HepG2 (cell line): Measurements from ENCODE around the gene MSTN. TPM values are rescaled to one million over a fixed set of nuclear protein-coding genes. Genes with fewer than 3 reads are reported as not detected.
"Not testable (repeated sequence)": the region's sequence is repeated elsewhere in the genome, so short reads cannot be mapped to it uniquely, and the experiment has no call there.

Experiments
- ATAC-seq: fragments of 200-7000 bp; cut with Tn5 transposase; 3 replicates; pipeline ENCODE4 v1.9.1; 2020; ENCODE audit warnings: mild to moderate bottlenecking, moderate library complexity
- BruUV-seq: library from RNA; stranded (reverse); fragments of 400-500 nt; replicated peaks from 2 replicates; lab custom pipeline; 2021; lab: Mats Ljungman, UMichigan
- CTCF ChIA-PET: fragments of 300-600 bp; formaldehyde crosslinking; extraction: SDS; loops from one replicate; lab custom pipeline; 2021; ENCODE audit warnings: low total read pairs, inconsistent platforms, low intra/inter-chr PET ratio; lab: Yijun Ruan, JAX
- POLR2A ChIA-PET: fragments of 350-600 bp; sonication (Branson Sonifier 250); formaldehyde crosslinking; loops from one replicate; lab custom pipeline; 2020; ENCODE audit warnings: antibody characterized with exemption, inconsistent platforms; lab: Yijun Ruan, JAX
- DNase-seq: peaks from one replicate; pipeline ENCODE4 v3.0.0-alpha.2; 2015; ENCODE audit warnings: low spot score
- FAIRE-seq: peaks from 3 replicates; lab custom pipeline; 2011; peaks lifted over from hg19 to GRCh38; lab: Jason Lieb, UNC
- H2AFZ ChIP-seq: one replicate; pipeline ENCODE4 v1.6.1; 2011; ENCODE audit warnings: low read length, inconsistent platforms
- H3K27ac ChIP-seq: fragments of 300-600 bp; 3 replicates; pipeline ENCODE4 v1.8.0; 2011; ENCODE audit warnings: mixed run types, mild to moderate bottlenecking, mixed read lengths, low read length, inconsistent platforms; ENCODE audit not compliant: insufficient read depth; ENCODE audit errors: extremely low read length
- H3K27me3 ChIP-seq, 2 experiments: fragments of 200-600 bp in 1 of 2; 2 replicates in 1 of 2; 3 replicates in 1 of 2; pipeline versions ENCODE4 v1.6.0 to v1.8.0; 2011; ENCODE audit warnings: low read length in 2 of 2, mild to moderate bottlenecking in 2 of 2, moderate library complexity in 2 of 2, inconsistent platforms in 1 of 2; ENCODE audit not compliant: insufficient read depth in 2 of 2, control insufficient read depth in 1 of 2
- H3K36me3 ChIP-seq, 2 experiments: fragments of 200-600 bp in 1 of 2; replicated peaks in 1 of 2; 2 replicates in 1 of 2; 3 replicates in 1 of 2; pipeline versions ENCODE4 v1.5.1 to v1.8.0; 2011; ENCODE audit warnings: low read length in 2 of 2, inconsistent platforms in 1 of 2; ENCODE audit not compliant: insufficient read depth in 2 of 2, control insufficient read depth in 1 of 2
- H3K4me1 ChIP-seq: 2 replicates; pipeline ENCODE4 v1.5.1; 2012; ENCODE audit warnings: low read length, inconsistent platforms; ENCODE audit not compliant: insufficient read depth
- H3K4me2 ChIP-seq: 2 replicates; pipeline ENCODE4 v1.6.0; 2011; ENCODE audit warnings: low read depth, low read length, inconsistent platforms
- H3K4me3 ChIP-seq, 3 experiments: fragments of 200-600 bp in 1 of 3; sonication (generic), shearing (Covaris generic) in 1 of 3; replicated peaks in 1 of 3; 2 replicates each; pipeline ENCODE4 v1.5.1; 2011 to 2016; ENCODE audit warnings: low read length in 3 of 3, inconsistent platforms in 2 of 3, low read depth in 2 of 3, mild to moderate bottlenecking in 2 of 3, control low read depth in 1 of 3, mixed read lengths in 1 of 3; ENCODE audit not compliant: insufficient read depth in 1 of 3
- H3K79me2 ChIP-seq: one replicate; pipeline ENCODE4 v1.6.1; 2011; ENCODE audit warnings: low read length, inconsistent platforms; ENCODE audit not compliant: insufficient read depth
- H3K9ac ChIP-seq: 2 replicates; pipeline ENCODE4 v1.6.0; 2011; ENCODE audit warnings: mild to moderate bottlenecking, low read depth, low read length, inconsistent platforms; ENCODE audit not compliant: insufficient read depth
- H3K9me3 ChIP-seq: 2 replicates; pipeline ENCODE4 v1.5.1; 2012; ENCODE audit warnings: mild to moderate bottlenecking, low read length
- H4K20me1 ChIP-seq: 2 replicates; pipeline ENCODE4 v1.6.0; 2011; ENCODE audit warnings: inconsistent platforms, mild to moderate bottlenecking, low read length, moderate library complexity; ENCODE audit not compliant: insufficient read depth
- EP300 ChIP-seq, 3 experiments: sonication (generic) in 1 of 3; formaldehyde crosslinking in 1 of 3; IDR thresholded peaks; 2 replicates each; pipeline versions ENCODE4 v1.5.1 to v1.6.1; 2011 to 2020; ENCODE audit warnings: low read depth in 2 of 3, low read length in 2 of 3, borderline replicate concordance in 1 of 3, improper control_type of control experiment in 1 of 3, mild to moderate bottlenecking in 1 of 3, missing genetic modification reagents in 1 of 3, moderate library complexity in 1 of 3
- MBD4 ChIP-seq: IDR thresholded peaks from 2 replicates; pipeline ENCODE4 v1.6.1; 2012; ENCODE audit warnings: low read length, inconsistent platforms, borderline replicate concordance
- REPIN1 ChIP-seq: sonication (generic); formaldehyde crosslinking; IDR thresholded peaks from 2 replicates; pipeline ENCODE4 v1.8.0; 2022; ENCODE audit warnings: missing genetic modification reagents, low read depth, mild to moderate bottlenecking, borderline replicate concordance
- TBP ChIP-seq: sonication (generic); formaldehyde crosslinking; IDR thresholded peaks from 2 replicates; pipeline ENCODE4 v1.5.0; 2020; ENCODE audit warnings: missing genetic modification reagents
- USF2 ChIP-seq, 2 experiments: sonication (generic) in 1 of 2; formaldehyde crosslinking in 1 of 2; IDR thresholded peaks; 2 replicates each; pipeline versions ENCODE4 v1.5.1 to v1.6.1; 2011 to 2020; ENCODE audit warnings: borderline replicate concordance in 1 of 2, low read depth in 1 of 2, low read length in 1 of 2, mild to moderate bottlenecking in 1 of 2, missing genetic modification reagents in 1 of 2, moderate library complexity in 1 of 2
- ZBTB37 ChIP-seq: sonication (generic); formaldehyde crosslinking; IDR thresholded peaks from 2 replicates; pipeline ENCODE4 v1.4.0; 2020; ENCODE audit warnings: mild to moderate bottlenecking, missing genetic modification reagents
- ZNF143 ChIP-seq: sonication (generic); formaldehyde crosslinking; IDR thresholded peaks from 2 replicates; pipeline ENCODE4 v1.4.0; 2020; ENCODE audit warnings: missing genetic modification reagents
- ZNF577 ChIP-seq: sonication (generic); formaldehyde crosslinking; IDR thresholded peaks from 2 replicates; pipeline ENCODE4 v1.4.0; 2020; ENCODE audit warnings: mild to moderate bottlenecking, low read depth, missing genetic modification reagents, borderline replicate concordance
- ZNF615 ChIP-seq: sonication (generic); formaldehyde crosslinking; IDR thresholded peaks from 2 replicates; pipeline ENCODE4 v1.5.0; 2020; ENCODE audit warnings: mild to moderate bottlenecking, missing genetic modification reagents, borderline replicate concordance
- WGBS: methylation state at CpG from one replicate; pipeline ENCODE4 v1.1.6; 2017; ENCODE audit warnings: low lambda C conversion rate; 5-methylcytosine and 5-hydroxymethylcytosine counted together
- in situ Hi-C: cut with HindIII; loops from 2 replicates; pipeline ENCODE4 v1.10.0; 2017; ENCODE audit warnings: low pct_unique_long_range_greater_than_20kb; ENCODE audit not compliant: extremely low pct_ligation_motif_present
- intact Hi-C: fragments of 100-400 bp; cut with micrococcal nuclease; formaldehyde crosslinking; loops from one replicate; pipeline ENCODE4 v1.10.0; 2022; ENCODE audit not compliant: unreplicated experiment
- polyA plus RNA-seq, 8 experiments: library from polyadenylated mRNA; depleted of rRNA in 3 of 8; stranded (reverse) in 7 of 8; unstranded in 1 of 8; fragments of >200 nt; fragmentation: Illumina TruSeq in 4 of 8; extraction: Trizol in 4 of 8; gene quantifications; 2 replicates each; pipeline versions ENCODE4 v1.2.1 to v1.2.3, GENCODE V29; 2011 to 2016; ENCODE audit warnings: low read depth in 4 of 8, missing spikeins in 1 of 8, mixed read lengths in 1 of 8; ENCODE audit not compliant: insufficient read depth in 1 of 8
- total RNA-seq, 5 experiments: library from RNA; depleted of rRNA; stranded (reverse); fragments of >200 nt; fragmentation: Illumina TruSeq; extraction: Trizol; gene quantifications; 2 replicates each; pipeline ENCODE4 v1.2.3, GENCODE V29; 2016; ENCODE audit warnings: low read depth in 1 of 5

Gene MSTN
- total and polyA plus RNA-seq, 2 of the 13 experiments (the other 11 are each of a cell fraction or from before 2014, with no cell fraction given), result 0.04 TPM; not detected in 1

DNA sequence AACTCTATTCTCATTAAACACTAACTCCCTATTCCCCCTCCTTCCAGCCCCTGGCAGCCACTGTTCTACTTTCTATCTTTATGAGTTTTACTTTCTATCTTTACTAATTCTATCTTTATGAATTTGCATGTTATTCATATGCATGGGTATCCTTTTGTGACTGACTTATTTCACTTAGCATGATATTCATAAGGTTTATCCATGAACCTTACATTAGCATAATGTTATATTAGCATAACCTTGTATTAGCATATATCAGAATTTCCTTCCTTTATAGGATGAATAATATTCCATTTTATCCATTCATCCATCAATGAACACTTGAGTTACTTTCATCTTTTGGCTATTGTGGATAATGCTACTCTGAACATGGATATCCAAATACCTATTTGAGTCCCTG, 41.8 kb downstream of the MSTN start (continued):
- TF ChIP-seq ZNF615 (no peak), REPIN1 (no peak), ZNF577 (CRISPR knock-in tag) (no peak), ZNF143 (CRISPR knock-in tag) (no peak), USF2 (IDR thresholded peaks at IDR 0.05; ENCODE audit: low read depth, low read length) (no peak), USF2 (CRISPR knock-in tag; IDR thresholded peaks at IDR 0.05; ENCODE audit: borderline replicate concordance) (no peak), EP300 (IDR thresholded peaks at IDR 0.05; ENCODE audit: low read depth in 2 of 2, low read length in 2 of 2) (no peak), EP300 (CRISPR knock-in tag; IDR thresholded peaks at IDR 0.05; ENCODE audit: borderline replicate concordance) (no peak), ZBTB37 (CRISPR knock-in tag) (no peak), TBP (no peak)

GRCh38 chr2:190017837-190018236, 44.7 kb downstream of the MSTN start:
- Histone ChIP-seq H3K9me3 (peaks cover 36% of the 10 kb centered on the region), H3K36me3 (no peaks in the 10 kb centered on the region), H3K4me1 (no peaks in the 10 kb centered on the region), H3K27ac (no peak overlapping the region), H3K4me3 (no peak overlapping the region), H3K27me3 (no peaks in the 10 kb centered on the region), H3K79me2 (no peaks in the 10 kb centered on the region), H2AFZ (no peak overlapping the region), H3K4me2 (no peak overlapping the region), H4K20me1 (no peaks in the 10 kb centered on the region), H3K9ac (no peak overlapping the region)
- TF ChIP-seq MBD4, result no peak
- FAIRE-seq, result no peak
- no peak for ATAC-seq
- CTCF ChIA-PET, result no interaction called here
- POLR2A ChIA-PET, result no interaction called here
- WGBS, result 24% methylated on average over 1 of the region's 1 CpG
- in situ Hi-C loops (no loop called here), intact Hi-C loops (no loop called here)
- no TSS peak for BruUV-seq
- DNase-seq, result no peak

DNA sequence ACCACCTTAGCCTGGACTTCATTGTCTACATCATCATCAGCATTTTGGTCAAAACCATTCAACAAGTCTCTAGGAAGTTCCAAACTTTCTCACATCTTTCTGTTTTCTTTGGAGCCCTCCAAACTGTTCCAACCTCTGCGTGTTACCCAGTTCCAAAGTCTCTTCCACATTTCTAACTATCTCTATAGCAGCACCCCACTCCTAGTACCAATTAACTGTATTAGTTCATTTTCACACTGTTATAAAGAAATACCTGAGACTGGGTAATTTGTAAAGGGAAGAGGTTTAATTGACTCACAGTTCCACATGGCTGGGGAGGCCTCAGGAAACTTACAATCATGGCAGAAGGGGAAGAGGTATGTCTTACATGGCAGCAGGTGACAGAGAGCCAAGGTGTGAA, 46.6 kb downstream of the MSTN start:
- H3K36me3 ChIP-seq, H3K4me2 ChIP-seq, H4K20me1 ChIP-seq, H3K4me1 ChIP-seq, H2AFZ ChIP-seq, H3K27ac ChIP-seq, FAIRE-seq, BruUV-seq, ATAC-seq, H3K4me3 ChIP-seq, H3K9ac ChIP-seq, H3K27me3 ChIP-seq, DNase-seq, in situ Hi-C loops, intact Hi-C loops, CTCF ChIA-PET, POLR2A ChIA-PET, H3K79me2 ChIP-seq: not testable (repeated sequence)
- H3K9me3 ChIP-seq, result peaks cover 36% of the 10 kb centered on the region
- 2% methylated on average over 1 of the region's 1 CpG for WGBS
